Testis (tissue), 2 donors: ENCODE results near the gene TMIE.

Experiments used
- POLR2A ChIP-seq: fragments of 450-650 bp; IDR thresholded peaks from one replicate; pipeline ENCODE4 v1.6.1; 2017; ENCODE audit warnings: antibody characterized with exemption, mild to moderate bottlenecking, moderate library complexity
- TF ChIP-seq, protein P1 (sequence below), 3 experiments: fragments of 450-650 bp in 2 of 3; fragments of 200-600 bp in 1 of 3; sonication (generic) in 1 of 3; IDR thresholded peaks; one replicate each; pipeline ENCODE4 v1.5.1; 2016 to 2019; ENCODE audit warnings: antibody characterized with exemption in 3 of 3, mild to moderate bottlenecking in 2 of 3, moderate library complexity in 1 of 3

- TF ChIP-seq, protein P1, sequence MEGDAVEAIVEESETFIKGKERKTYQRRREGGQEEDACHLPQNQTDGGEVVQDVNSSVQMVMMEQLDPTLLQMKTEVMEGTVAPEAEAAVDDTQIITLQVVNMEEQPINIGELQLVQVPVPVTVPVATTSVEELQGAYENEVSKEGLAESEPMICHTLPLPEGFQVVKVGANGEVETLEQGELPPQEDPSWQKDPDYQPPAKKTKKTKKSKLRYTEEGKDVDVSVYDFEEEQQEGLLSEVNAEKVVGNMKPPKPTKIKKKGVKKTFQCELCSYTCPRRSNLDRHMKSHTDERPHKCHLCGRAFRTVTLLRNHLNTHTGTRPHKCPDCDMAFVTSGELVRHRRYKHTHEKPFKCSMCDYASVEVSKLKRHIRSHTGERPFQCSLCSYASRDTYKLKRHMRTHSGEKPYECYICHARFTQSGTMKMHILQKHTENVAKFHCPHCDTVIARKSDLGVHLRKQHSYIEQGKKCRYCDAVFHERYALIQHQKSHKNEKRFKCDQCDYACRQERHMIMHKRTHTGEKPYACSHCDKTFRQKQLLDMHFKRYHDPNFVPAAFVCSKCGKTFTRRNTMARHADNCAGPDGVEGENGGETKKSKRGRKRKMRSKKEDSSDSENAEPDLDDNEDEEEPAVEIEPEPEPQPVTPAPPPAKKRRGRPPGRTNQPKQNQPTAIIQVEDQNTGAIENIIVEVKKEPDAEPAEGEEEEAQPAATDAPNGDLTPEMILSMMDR (IDR thresholded peaks at IDR 0.05): no peak
- no peak for TF ChIP-seq POLR2A
These were observed 23.2 kb downstream of the TMIE start for GRCh38 chr3:46724424-46724823.
